Mesenchymal stem cell (in vitro differentiated cells and primary cell): ENCODE results near the gene TACR2.

Source experiments
- DNase-seq: peaks from one replicate; pipeline ENCODE4 v3.0.0-alpha.2; 2013
- H2AFZ ChIP-seq: one replicate; pipeline ENCODE4 v1.6.1; 2013; ENCODE audit warnings: low read depth, mild to moderate bottlenecking, control low read depth, inconsistent platforms, low read length, moderate library complexity
- H2AK5ac ChIP-seq: 2 replicates; pipeline ENCODE4 v1.6.1; 2013; ENCODE audit warnings: low read length, moderate library complexity, mild to moderate bottlenecking, inconsistent platforms; ENCODE audit not compliant: severe bottlenecking
- H2BK120ac ChIP-seq: one replicate; pipeline ENCODE4 v1.6.1; 2013; ENCODE audit warnings: low read depth, mild to moderate bottlenecking, inconsistent platforms, low read length, moderate library complexity
- H2BK12ac ChIP-seq, 2 experiments: one replicate each; pipeline ENCODE4 v1.6.1; 2013; ENCODE audit warnings: inconsistent platforms in 2 of 2, low read length in 2 of 2, mild to moderate bottlenecking in 2 of 2, moderate library complexity in 2 of 2, control low read depth in 1 of 2
- H2BK15ac ChIP-seq: one replicate; pipeline ENCODE4 v1.6.1; 2013; ENCODE audit warnings: mild to moderate bottlenecking, low read depth, inconsistent platforms; ENCODE audit not compliant: poor library complexity, severe bottlenecking
- H2BK5ac ChIP-seq: 2 replicates; pipeline ENCODE4 v1.6.1; 2013; ENCODE audit warnings: low read depth, mild to moderate bottlenecking, low read length, control low read depth, inconsistent platforms; ENCODE audit not compliant: poor library complexity, severe bottlenecking
- H3K14ac ChIP-seq, 2 experiments: one replicate each; pipeline ENCODE4 v1.6.1; 2013; ENCODE audit warnings: inconsistent platforms in 2 of 2, low read length in 2 of 2, control low read depth in 1 of 2, mild to moderate bottlenecking in 1 of 2, moderate library complexity in 1 of 2
- H3K18ac ChIP-seq, 2 experiments: one replicate each; pipeline ENCODE4 v1.6.1; 2013; ENCODE audit warnings: inconsistent platforms in 2 of 2, low read length in 2 of 2, control low read depth in 1 of 2, low read depth in 1 of 2, mild to moderate bottlenecking in 1 of 2
- H3K23ac ChIP-seq, 2 experiments: one replicate each; pipeline ENCODE4 v1.6.1; 2013; ENCODE audit warnings: inconsistent platforms in 2 of 2, low read length in 2 of 2, mild to moderate bottlenecking in 2 of 2, moderate library complexity in 2 of 2, control low read depth in 1 of 2
- H3K27ac ChIP-seq: 2 replicates; pipeline ENCODE4 v1.5.1; 2013; ENCODE audit warnings: mild to moderate bottlenecking, moderate library complexity, low read length, control low read depth, inconsistent platforms; ENCODE audit not compliant: poor library complexity, severe bottlenecking
- H3K27me3 ChIP-seq, 2 experiments: 2 replicates each; pipeline versions ENCODE4 v1.6.1 to v1.7.0; 2013; ENCODE audit warnings: low read length in 2 of 2, mild to moderate bottlenecking in 2 of 2, moderate library complexity in 2 of 2, control low read depth in 1 of 2, inconsistent platforms in 1 of 2; ENCODE audit not compliant: control insufficient read depth in 1 of 2, insufficient read depth in 1 of 2
- H3K36me3 ChIP-seq, 2 experiments: 2 replicates each; pipeline versions ENCODE4 v1.6.1 to v1.7.0; 2013; ENCODE audit warnings: low read length in 2 of 2, control low read depth in 1 of 2, inconsistent platforms in 1 of 2, low read depth in 1 of 2, mild to moderate bottlenecking in 1 of 2; ENCODE audit not compliant: insufficient read depth in 2 of 2, control insufficient read depth in 1 of 2
- H3K4ac ChIP-seq, 2 experiments: one replicate each; pipeline ENCODE4 v1.6.1; 2013; ENCODE audit warnings: inconsistent platforms in 2 of 2, low read length in 2 of 2, mild to moderate bottlenecking in 2 of 2, moderate library complexity in 2 of 2, control low read depth in 1 of 2, low read depth in 1 of 2
- H3K4me1 ChIP-seq: 2 replicates; pipeline ENCODE4 v1.6.1; 2013; ENCODE audit warnings: low read depth, low read length, control low read depth; ENCODE audit not compliant: control insufficient read depth, insufficient read depth
- H3K4me2 ChIP-seq: 2 replicates; pipeline ENCODE4 v1.6.1; 2013; ENCODE audit warnings: low read length, mild to moderate bottlenecking, inconsistent platforms; ENCODE audit not compliant: poor library complexity, severe bottlenecking
- H3K4me3 ChIP-seq, 2 experiments: 2 replicates each; pipeline versions ENCODE4 v1.5.1 to v1.7.0; 2013; ENCODE audit warnings: low read length in 2 of 2, mild to moderate bottlenecking in 2 of 2, control low read depth in 1 of 2, low read depth in 1 of 2; ENCODE audit not compliant: insufficient read depth in 1 of 2
- H3K79me1 ChIP-seq: replicated peaks from 2 replicates; pipeline ENCODE4 v1.6.1; 2013; ENCODE audit warnings: mild to moderate bottlenecking, control low read depth, low read length, inconsistent platforms; ENCODE audit not compliant: poor library complexity, severe bottlenecking
- H3K9ac ChIP-seq: 2 replicates; pipeline ENCODE4 v1.7.0; 2013; ENCODE audit warnings: mild to moderate bottlenecking, low read length, moderate library complexity
- H3K9me3 ChIP-seq: 2 replicates; pipeline ENCODE4 v1.7.0; 2013; ENCODE audit warnings: mild to moderate bottlenecking, low read length; ENCODE audit not compliant: control insufficient read depth
- H4K8ac ChIP-seq: one replicate; pipeline ENCODE4 v1.6.1; 2013; ENCODE audit warnings: inconsistent platforms, mild to moderate bottlenecking, low read length, moderate library complexity
- H4K91ac ChIP-seq: one replicate; pipeline ENCODE4 v1.6.1; 2013; ENCODE audit warnings: mild to moderate bottlenecking, low read length, inconsistent platforms
- WGBS: methylation state at CpG from one replicate; pipeline ENCODE4 v1.1.7; 2013; ENCODE audit warnings: mixed read lengths; 5-methylcytosine and 5-hydroxymethylcytosine counted together

The TACR2 gene

GRCh38 chr10:69422676-69423075 is 6.0 kb upstream of the TACR2 start:
- Histone ChIP-seq H2BK15ac (peak overlapping the region; percentile 6), H3K9ac (no peak overlapping the region), H3K27me3 (peaks cover 9 to 24% of the 10 kb centered on the region in 2 experiments), H3K36me3 (no peaks in the 10 kb centered on the region), H3K23ac (no peak overlapping the region), H3K18ac (no peak overlapping the region), H3K4me2 (no peak overlapping the region), H4K91ac (no peak overlapping the region), H2BK12ac (no peak overlapping the region), H3K27ac (no peak overlapping the region), H3K4me1 (no peaks in the 10 kb centered on the region), H3K4ac (no peak overlapping the region), H3K14ac (no peak overlapping the region), H2BK5ac (no peak overlapping the region), H3K79me1 (no peaks in the 10 kb centered on the region), H4K8ac (no peak overlapping the region), H3K9me3 (no peaks in the 10 kb centered on the region), H2AK5ac (no peak overlapping the region), H2AFZ (no peak overlapping the region), H3K4me3 (no peak overlapping the region), H2BK120ac (no peak overlapping the region)
- no peak for DNase-seq
- 88% methylated on average over 4 of the region's 4 CpGs for WGBS

DNA sequence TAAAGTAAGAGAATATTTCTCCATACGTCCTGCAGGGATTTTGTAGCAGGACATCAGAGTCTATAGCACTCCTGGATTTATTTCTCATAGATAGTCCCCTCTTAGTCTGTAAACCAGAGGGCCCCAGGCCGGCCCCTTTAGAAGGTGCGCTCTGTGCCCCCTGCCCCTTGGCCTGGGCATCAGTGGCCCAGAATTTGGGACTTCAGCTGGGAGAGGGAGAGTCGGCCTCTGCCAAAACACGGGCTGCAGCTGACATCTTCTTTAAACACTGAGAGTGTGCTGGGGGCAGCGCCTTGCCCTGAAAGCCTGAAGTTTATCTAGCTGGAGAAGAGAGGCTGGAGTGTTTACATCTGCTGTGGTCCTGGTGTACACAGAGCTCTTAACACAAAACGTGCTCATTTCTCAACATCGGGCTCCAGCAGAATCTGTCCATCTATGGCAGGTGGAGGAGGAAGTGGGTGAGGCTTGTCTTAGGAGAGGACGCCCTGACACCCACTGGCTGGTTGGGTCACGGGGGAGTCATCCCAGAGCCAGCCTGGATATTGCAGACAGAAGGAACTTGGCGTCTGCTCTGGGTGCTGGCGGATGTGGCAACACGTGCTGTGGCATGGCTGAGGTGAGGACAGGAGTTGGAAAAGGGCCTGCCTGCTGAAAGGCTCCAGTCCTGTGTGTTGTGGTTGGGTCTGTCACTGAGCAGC is 5.0 kb upstream of the TACR2 start:
- H2BK12ac ChIP-seq: peak overlapping the region in 1 of 2 experiments; percentile 33
- no peak overlapping the region for H3K27ac ChIP-seq
- DNase-seq: peak; percentile 66
- H3K4ac ChIP-seq: no peak overlapping the region
- 55% methylated on average over 13 of the region's 13 CpGs for WGBS
- peaks cover 9 to 33% of the 10 kb centered on the region in 2 experiments for H3K27me3 ChIP-seq
- H3K23ac ChIP-seq: no peak overlapping the region
- H4K8ac ChIP-seq: no peak overlapping the region
- no peak overlapping the region for H2BK5ac ChIP-seq
- H2BK120ac ChIP-seq: no peak overlapping the region
- H2AK5ac ChIP-seq: no peak overlapping the region
- no peak overlapping the region for H3K18ac ChIP-seq
- H4K91ac ChIP-seq: no peak overlapping the region
- H3K9me3 ChIP-seq: no peaks in the 10 kb centered on the region
- H3K79me1 ChIP-seq: no peaks in the 10 kb centered on the region
- no peak overlapping the region for H2BK15ac ChIP-seq
- H3K14ac ChIP-seq: no peak overlapping the region
- no peak overlapping the region for H3K4me3 ChIP-seq
- H3K4me2 ChIP-seq: no peak overlapping the region
- no peak overlapping the region for H3K9ac ChIP-seq
- H2AFZ ChIP-seq: no peak overlapping the region
- no peaks in the 10 kb centered on the region for H3K4me1 ChIP-seq
- H3K36me3 ChIP-seq: no peaks in the 10 kb centered on the region

- no peaks in the 10 kb centered on the region for H3K4me1 ChIP-seq
- H2BK12ac ChIP-seq: peak overlapping the region in 1 of 2 experiments; percentile 71
- H3K9me3 ChIP-seq: no peaks in the 10 kb centered on the region
- H3K9ac ChIP-seq: no peak overlapping the region
- H3K27ac ChIP-seq: no peak overlapping the region
- H4K91ac ChIP-seq: no peak overlapping the region
- H2BK5ac ChIP-seq: no peak overlapping the region
- H3K4me2 ChIP-seq: no peak overlapping the region
- no peak overlapping the region for H2BK120ac ChIP-seq
- H2BK15ac ChIP-seq: peak overlapping the region; percentile 32
- peak overlapping the region in 1 of 2 experiments; percentile 31 for H3K14ac ChIP-seq
- no peak for DNase-seq
- H3K79me1 ChIP-seq: no peaks in the 10 kb centered on the region
- no peak overlapping the region for H4K8ac ChIP-seq
- 94% methylated on average over 11 of the region's 11 CpGs for WGBS
- H3K27me3 ChIP-seq: peaks cover 17 to 48% of the 10 kb centered on the region in 2 experiments
- H2AK5ac ChIP-seq: no peak overlapping the region
- H3K4me3 ChIP-seq: peak overlapping the region in 1 of 2 experiments; percentile 15
- H3K18ac ChIP-seq: no peak overlapping the region
- no peak overlapping the region for H3K23ac ChIP-seq
- no peak overlapping the region for H2AFZ ChIP-seq
- H3K4ac ChIP-seq: no peak overlapping the region
- H3K36me3 ChIP-seq: no peaks in the 10 kb centered on the region
Observed at GRCh38 chr10:69419744-69420126, 3.0 kb upstream of the TACR2 start.

GRCh38 chr10:69419096-69419743 is 2.5 kb upstream of the TACR2 start:
- Histone ChIP-seq H2BK12ac (peak overlapping the region; percentile 22 to 71), H2AFZ (no peak overlapping the region), H3K23ac (no peak overlapping the region), H2BK120ac (no peak overlapping the region), H3K27ac (no peak overlapping the region), H3K36me3 (no peaks in the 10 kb centered on the region), H2BK5ac (no peak overlapping the region), H3K4me3 (no peak overlapping the region), H2BK15ac (no peak overlapping the region), H2AK5ac (no peak overlapping the region), H3K14ac (no peak overlapping the region), H3K4me2 (no peak overlapping the region), H3K9me3 (no peaks in the 10 kb centered on the region), H4K8ac (no peak overlapping the region), H3K9ac (no peak overlapping the region), H3K4me1 (no peaks in the 10 kb centered on the region), H3K4ac (no peak overlapping the region), H3K79me1 (no peaks in the 10 kb centered on the region), H3K27me3 (peaks cover 17 to 46% of the 10 kb centered on the region in 2 experiments), H3K18ac (no peak overlapping the region), H4K91ac (no peak overlapping the region)
- 94% methylated on average over 18 of the region's 18 CpGs for WGBS
- no peak for DNase-seq
